Naive B cell (primary cell): ENCODE data around the gene RLBP1. TPM values are rescaled to one million over a fixed set of nuclear protein-coding genes. Genes with fewer than 3 reads are reported as not detected.
A peak's percentile ranks its signal among the peaks of the same experiment; 100 is the strongest.

Source experiments
- ATAC-seq, 2 donors: fragments of 150-1000 bp; cut with Tn5 transposase; 2 replicates each; pipeline ENCODE4 v1.10.0; 2021; ENCODE audit warnings: low read depth in 2 of 2, mild to moderate bottlenecking in 2 of 2, moderate library complexity in 2 of 2
- DNase-seq: peaks from one replicate; pipeline ENCODE4 v3.0.0; 2022
- H3K27ac Mint-ChIP-seq, 6 donors: one replicate each; pipeline ENCODE4 v1.8.0; 2020 to 2022; ENCODE audit warnings: mild to moderate bottlenecking in 6 of 6, mixed read lengths in 6 of 6, moderate library complexity in 5 of 6, inconsistent platforms in 2 of 6
- H3K27me3 Mint-ChIP-seq, 3 donors: one replicate each; pipeline ENCODE4 v1.8.0; 2021 to 2022; ENCODE audit warnings: mixed read lengths in 3 of 3, mild to moderate bottlenecking in 1 of 3
- H3K36me3 Mint-ChIP-seq, 2 donors: one replicate each; pipeline ENCODE4 v1.8.0; 2020 to 2022; ENCODE audit warnings: mixed read lengths in 2 of 2, inconsistent platforms in 1 of 2, mild to moderate bottlenecking in 1 of 2
- H3K4me1 Mint-ChIP-seq, 3 donors: one replicate each; pipeline ENCODE4 v1.8.0; 2020 to 2022; ENCODE audit warnings: mixed read lengths in 3 of 3, inconsistent platforms in 1 of 3, mild to moderate bottlenecking in 1 of 3, moderate library complexity in 1 of 3
- H3K4me3 Mint-ChIP-seq, 8 donors: one replicate each; pipeline ENCODE4 v1.8.0; 2020 to 2022; ENCODE audit warnings: mild to moderate bottlenecking in 8 of 8, mixed read lengths in 8 of 8, moderate library complexity in 8 of 8, inconsistent platforms in 2 of 8
- H3K9me3 Mint-ChIP-seq, 7 donors: one replicate each; pipeline ENCODE4 v1.8.0; 2020 to 2022; ENCODE audit warnings: mixed read lengths in 7 of 7, mild to moderate bottlenecking in 5 of 7, inconsistent platforms in 2 of 7, moderate library complexity in 1 of 7
- polyA plus RNA-seq, 6 donors: library from polyadenylated mRNA; unstranded; fragments of 300-500 nt; fragmentation: Illumina TruSeq; gene quantifications; one replicate each; pipeline ENCODE4 v1.2.3, GENCODE V29; 2021; ENCODE audit warnings: low read depth in 6 of 6

The RLBP1 gene
- polyA plus RNA-seq, 6 donors from 2014 or later = not detected

GRCh38 chr15:89199746-89200145 is 21.6 kb downstream of the RLBP1 start:
- H3K9me3 Mint-ChIP-seq = no peaks in the 10 kb centered on the region
- H3K4me1 Mint-ChIP-seq = peaks cover 0 to 6% (median 0%) of the 10 kb centered on the region in 3 donors
- H3K27me3 Mint-ChIP-seq = no peaks in the 10 kb centered on the region
- H3K36me3 Mint-ChIP-seq = peaks cover 21 to 22% of the 10 kb centered on the region in 2 donors
- H3K27ac Mint-ChIP-seq = peak overlapping the region in 1 of 6 donors; percentile 56
- ATAC-seq = no peak
- no peak for DNase-seq
- H3K4me3 Mint-ChIP-seq = no peak overlapping the region

GRCh38 chr15:89198934-89199333 is 22.4 kb downstream of the RLBP1 start:
- ATAC-seq (no peak), DNase-seq (no peak)
- Mint-ChIP-seq H3K4me3 (no peak overlapping the region), H3K27me3 (no peaks in the 10 kb centered on the region), H3K4me1 (peaks cover 0 to 4% (median 0%) of the 10 kb centered on the region in 3 donors), H3K9me3 (no peaks in the 10 kb centered on the region), H3K27ac (peak overlapping the region in 1 of 6 donors; percentile 24), H3K36me3 (peaks cover 21 to 22% of the 10 kb centered on the region in 2 donors)

DNA sequence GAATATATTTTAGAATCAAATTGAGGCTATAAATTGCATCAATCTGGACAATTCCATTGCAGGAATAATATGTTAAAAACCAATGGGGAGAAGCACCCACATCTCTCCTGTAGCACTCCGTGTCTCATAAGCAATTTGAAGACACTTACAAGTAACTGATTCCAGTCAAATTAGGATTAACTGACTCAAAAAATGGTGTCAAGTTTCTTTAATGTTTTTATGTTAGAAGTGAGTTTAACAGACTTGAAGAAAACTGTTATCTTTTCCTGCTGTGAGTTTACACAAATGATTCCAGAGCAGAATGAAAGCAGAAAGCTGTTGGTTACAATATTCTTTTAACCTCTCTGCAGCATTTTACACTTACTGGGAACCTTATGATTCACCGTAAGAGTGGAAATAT is 23.2 kb downstream of the RLBP1 start:
- no peaks in the 10 kb centered on the region for H3K4me1 Mint-ChIP-seq
- ATAC-seq = no peak

DNA sequence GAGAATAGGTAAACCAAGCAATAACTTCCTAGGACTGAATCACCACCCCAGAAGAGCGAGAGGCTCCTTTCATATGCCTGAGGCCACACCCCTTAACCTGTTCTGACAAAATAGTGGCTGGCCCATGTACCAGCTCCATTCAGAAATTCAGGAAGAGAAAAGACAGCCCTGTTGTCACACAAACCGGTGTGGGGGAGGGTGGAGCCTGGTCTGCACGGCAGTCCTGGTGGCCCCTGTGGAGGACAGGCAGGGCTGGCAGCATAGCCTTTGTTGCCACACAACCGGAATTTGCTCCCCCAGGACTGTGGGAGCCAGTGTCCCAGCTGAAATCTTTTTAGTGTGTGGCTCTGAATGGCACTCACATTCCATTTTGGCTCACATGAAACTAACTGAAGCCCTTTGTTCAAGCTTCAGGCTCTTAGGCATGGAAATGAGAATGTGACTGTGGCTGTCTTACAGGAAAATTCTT is 23.8 kb downstream of the RLBP1 start:
- Mint-ChIP-seq H3K36me3 (peaks cover 29 to 30% of the 10 kb centered on the region in 2 donors), H3K4me3 (peak overlapping the region in 1 of 8 donors; percentile 22), H3K4me1 (no peaks in the 10 kb centered on the region), H3K27me3 (no peaks in the 10 kb centered on the region), H3K9me3 (no peaks in the 10 kb centered on the region), H3K27ac (no peak overlapping the region)
- no peak for ATAC-seq
- DNase-seq = no peak

More for the DNA sequence above, 23.2 kb downstream of the RLBP1 start:
- Mint-ChIP-seq H3K27ac (no peak overlapping the region), H3K27me3 (no peaks in the 10 kb centered on the region), H3K4me3 (no peak overlapping the region), H3K36me3 (peaks cover 22 to 26% of the 10 kb centered on the region in 2 donors), H3K9me3 (no peaks in the 10 kb centered on the region)
- DNase-seq = no peak

- Mint-ChIP-seq H3K4me3 (no peak overlapping the region), H3K27me3 (no peaks in the 10 kb centered on the region), H3K9me3 (no peaks in the 10 kb centered on the region), H3K36me3 (peaks cover 30 to 33% of the 10 kb centered on the region in 2 donors), H3K27ac (no peak overlapping the region), H3K4me1 (no peaks in the 10 kb centered on the region)
- ATAC-seq (no peak), DNase-seq (no peak)
Observed at GRCh38 chr15:89196994-89197393, 24.4 kb downstream of the RLBP1 start.

- H3K4me3 Mint-ChIP-seq = no peak overlapping the region
- DNase-seq (no peak), ATAC-seq (no peak)
- H3K9me3 Mint-ChIP-seq = no peaks in the 10 kb centered on the region
- peak overlapping the region in 1 of 6 donors; percentile 63 for H3K27ac Mint-ChIP-seq
- H3K36me3 Mint-ChIP-seq = peaks cover 33 to 37% of the 10 kb centered on the region in 2 donors
- no peaks in the 10 kb centered on the region for H3K4me1 Mint-ChIP-seq
- H3K27me3 Mint-ChIP-seq = no peaks in the 10 kb centered on the region
Observed at GRCh38 chr15:89196241-89196640, 25.1 kb downstream of the RLBP1 start.

- Mint-ChIP-seq H3K27ac (peak overlapping the region in 1 of 6 donors; percentile 43), H3K4me3 (no peak overlapping the region), H3K27me3 (no peaks in the 10 kb centered on the region), H3K36me3 (peaks cover 34 to 37% of the 10 kb centered on the region in 2 donors), H3K9me3 (no peaks in the 10 kb centered on the region), H3K4me1 (no peaks in the 10 kb centered on the region)
- ATAC-seq (no peak), DNase-seq (no peak)
Observed at GRCh38 chr15:89195836-89196235, 25.5 kb downstream of the RLBP1 start.

GRCh38 chr15:89194608-89195007 is 26.8 kb downstream of the RLBP1 start:
- Mint-ChIP-seq H3K4me3 (no peak overlapping the region), H3K27ac (no peak overlapping the region), H3K27me3 (no peaks in the 10 kb centered on the region), H3K36me3 (peaks cover 38 to 42% of the 10 kb centered on the region in 2 donors), H3K4me1 (no peaks in the 10 kb centered on the region), H3K9me3 (no peaks in the 10 kb centered on the region)
- no peak for ATAC-seq
- DNase-seq = no peak

DNA sequence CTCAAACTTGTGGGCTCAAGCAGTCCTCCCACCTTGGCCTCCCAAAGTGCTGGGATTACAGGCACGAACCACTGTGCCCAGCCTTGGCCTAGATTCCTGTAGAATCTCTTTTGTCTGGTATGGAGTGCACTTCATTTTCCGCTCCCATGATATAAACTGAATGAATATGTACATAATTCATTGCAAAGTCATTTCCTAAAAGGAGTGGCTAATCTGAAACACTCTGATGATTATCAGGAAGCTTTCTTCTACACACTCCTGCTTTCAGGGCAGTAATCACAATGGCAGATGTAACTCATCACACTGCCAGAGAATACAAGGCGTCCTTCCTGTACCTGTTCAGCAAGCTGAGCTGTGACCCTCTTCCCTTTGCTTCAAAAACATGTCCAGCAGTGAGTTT is 28.6 kb downstream of the RLBP1 start:
- Mint-ChIP-seq H3K4me3 (no peak overlapping the region), H3K9me3 (no peaks in the 10 kb centered on the region), H3K27me3 (no peaks in the 10 kb centered on the region), H3K4me1 (no peaks in the 10 kb centered on the region), H3K36me3 (peaks cover 46 to 51% of the 10 kb centered on the region in 2 donors), H3K27ac (no peak overlapping the region)
- DNase-seq (no peak), ATAC-seq (no peak)

GRCh38 chr15:89192136-89192535 is 29.2 kb downstream of the RLBP1 start:
- Mint-ChIP-seq H3K36me3 (peaks cover 44 to 47% of the 10 kb centered on the region in 2 donors), H3K27ac (peak overlapping the region in 1 of 6 donors; percentile 8), H3K27me3 (no peaks in the 10 kb centered on the region), H3K4me1 (no peaks in the 10 kb centered on the region), H3K9me3 (no peaks in the 10 kb centered on the region), H3K4me3 (no peak overlapping the region)
- DNase-seq (no peak), ATAC-seq (no peak)

DNA sequence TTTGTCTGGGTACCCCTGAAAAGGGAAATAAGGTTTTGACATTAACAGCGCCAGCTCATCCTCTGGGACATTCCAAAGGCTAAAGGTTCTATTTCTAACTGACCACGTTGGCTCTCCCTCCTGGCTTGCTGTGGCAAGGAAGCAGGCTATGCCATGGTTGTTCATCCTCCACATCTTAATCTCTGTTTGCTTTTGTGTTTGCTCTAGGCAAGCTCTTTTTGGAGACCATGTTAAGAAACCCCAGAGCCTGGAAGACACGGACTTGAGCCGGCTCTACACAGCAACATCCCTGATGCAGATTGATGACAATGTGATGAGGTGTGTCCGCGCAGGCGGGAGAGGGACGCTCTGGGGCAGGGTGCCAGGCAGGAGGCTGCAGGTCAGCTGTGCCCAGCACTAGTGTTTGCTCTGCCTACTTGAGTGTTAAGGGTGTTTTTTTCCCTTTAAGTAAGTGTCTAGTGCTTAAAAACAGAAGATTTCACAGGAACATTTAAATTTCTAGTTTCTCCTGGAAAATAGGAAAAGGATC is 33.3 kb downstream of the RLBP1 start:
- Mint-ChIP-seq H3K27ac (no peak overlapping the region), H3K36me3 (peaks cover 33 to 39% of the 10 kb centered on the region in 2 donors), H3K4me1 (no peaks in the 10 kb centered on the region), H3K27me3 (no peaks in the 10 kb centered on the region), H3K9me3 (no peaks in the 10 kb centered on the region), H3K4me3 (no peak overlapping the region)
- DNase-seq = no peak
- ATAC-seq = no peak

GRCh38 chr15:89187301-89187985 is 33.9 kb downstream of the RLBP1 start:
- Mint-ChIP-seq H3K9me3 (no peaks in the 10 kb centered on the region), H3K36me3 (peaks cover 28 to 37% of the 10 kb centered on the region in 2 donors), H3K4me1 (no peaks in the 10 kb centered on the region), H3K4me3 (no peak overlapping the region), H3K27me3 (no peaks in the 10 kb centered on the region), H3K27ac (no peak overlapping the region)
- ATAC-seq = no peak
- DNase-seq = no peak

DNA sequence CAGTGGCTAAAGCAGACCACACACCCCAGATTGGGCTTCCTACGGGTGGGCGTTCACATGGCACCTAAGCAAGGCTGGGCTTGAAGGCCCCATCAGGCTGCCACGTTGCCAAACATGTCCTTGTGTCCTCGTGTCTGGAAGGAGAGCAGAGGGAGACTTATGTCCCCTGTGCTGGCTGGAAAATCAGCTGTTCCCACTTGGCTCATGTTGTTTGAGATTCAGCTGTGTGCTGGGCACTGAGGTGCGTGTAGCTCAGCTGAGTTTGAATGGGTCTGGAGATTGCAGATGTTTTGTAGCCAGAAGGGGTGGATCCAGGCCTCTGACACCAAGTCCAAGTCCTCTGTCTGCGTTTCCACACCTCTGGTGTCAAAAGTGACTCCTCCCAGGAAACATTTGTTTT is 34.6 kb downstream of the RLBP1 start:
- no peak overlapping the region for H3K4me3 Mint-ChIP-seq
- H3K9me3 Mint-ChIP-seq = no peaks in the 10 kb centered on the region
- H3K27me3 Mint-ChIP-seq = no peaks in the 10 kb centered on the region
- no peaks in the 10 kb centered on the region for H3K4me1 Mint-ChIP-seq
- DNase-seq = no peak
- peaks cover 25 to 31% of the 10 kb centered on the region in 2 donors for H3K36me3 Mint-ChIP-seq
- H3K27ac Mint-ChIP-seq = no peak overlapping the region
- ATAC-seq = no peak

- Mint-ChIP-seq H3K9me3 (no peaks in the 10 kb centered on the region), H3K4me1 (no peaks in the 10 kb centered on the region), H3K4me3 (no peak overlapping the region), H3K36me3 (peaks cover 20 to 21% of the 10 kb centered on the region in 2 donors), H3K27me3 (no peaks in the 10 kb centered on the region), H3K27ac (no peak overlapping the region)
- ATAC-seq (no peak), DNase-seq (no peak)
Observed at GRCh38 chr15:89184886-89185526, 36.4 kb downstream of the RLBP1 start.
